Fibroblast of the conjunctiva (primary cell): ENCODE data around the gene WDR88.
"Not testable (repeated sequence)": the region's sequence is repeated elsewhere in the genome, so short reads cannot be mapped to it uniquely, and the experiment has no call there.

Experiments used
- DNase-seq: peaks from one replicate; pipeline ENCODE4 v3.0.0-alpha.2; 2010; ENCODE audit warnings: low read depth

WDR88 gene

DNA sequence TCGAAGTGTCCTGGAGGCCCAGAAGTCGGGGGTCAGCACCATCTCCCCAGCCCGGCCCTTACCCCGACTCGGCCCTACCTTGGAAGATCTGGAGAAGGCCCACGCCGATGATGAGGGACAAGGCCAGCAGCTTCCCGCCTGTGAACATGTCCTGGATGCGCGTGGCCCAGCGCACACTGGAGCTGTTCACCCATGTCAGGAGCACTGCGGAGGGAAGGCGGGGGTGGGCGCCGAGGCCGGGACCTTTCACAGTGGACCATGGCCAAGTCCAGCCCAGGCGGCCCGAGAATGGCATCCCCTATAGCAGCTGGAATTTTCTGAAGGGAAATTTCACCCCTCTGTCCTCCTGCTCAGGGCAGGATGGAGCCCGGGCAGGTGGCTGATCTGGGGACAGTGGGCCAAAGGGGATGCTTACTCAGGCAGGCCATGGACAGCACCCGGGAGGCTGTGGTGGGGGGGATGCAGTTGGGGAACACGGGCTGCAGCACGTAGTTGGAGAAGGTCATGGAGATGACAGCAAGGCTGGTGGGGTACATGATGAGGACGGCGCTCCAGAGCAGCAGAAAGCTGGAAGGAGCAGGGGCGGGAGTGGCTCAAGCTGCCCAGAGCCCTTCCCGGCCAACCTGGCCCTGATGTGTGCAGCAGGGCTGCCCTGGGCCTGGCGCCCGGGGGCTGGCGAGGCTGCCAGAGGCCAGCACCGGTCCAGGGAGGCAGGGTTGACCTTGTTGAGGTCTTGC is 80.7 kb downstream of the WDR88 start:
- no peak for DNase-seq

GRCh38 chr19:33214596-33214995 is 82.7 kb downstream of the WDR88 start:
- no peak for DNase-seq

DNA sequence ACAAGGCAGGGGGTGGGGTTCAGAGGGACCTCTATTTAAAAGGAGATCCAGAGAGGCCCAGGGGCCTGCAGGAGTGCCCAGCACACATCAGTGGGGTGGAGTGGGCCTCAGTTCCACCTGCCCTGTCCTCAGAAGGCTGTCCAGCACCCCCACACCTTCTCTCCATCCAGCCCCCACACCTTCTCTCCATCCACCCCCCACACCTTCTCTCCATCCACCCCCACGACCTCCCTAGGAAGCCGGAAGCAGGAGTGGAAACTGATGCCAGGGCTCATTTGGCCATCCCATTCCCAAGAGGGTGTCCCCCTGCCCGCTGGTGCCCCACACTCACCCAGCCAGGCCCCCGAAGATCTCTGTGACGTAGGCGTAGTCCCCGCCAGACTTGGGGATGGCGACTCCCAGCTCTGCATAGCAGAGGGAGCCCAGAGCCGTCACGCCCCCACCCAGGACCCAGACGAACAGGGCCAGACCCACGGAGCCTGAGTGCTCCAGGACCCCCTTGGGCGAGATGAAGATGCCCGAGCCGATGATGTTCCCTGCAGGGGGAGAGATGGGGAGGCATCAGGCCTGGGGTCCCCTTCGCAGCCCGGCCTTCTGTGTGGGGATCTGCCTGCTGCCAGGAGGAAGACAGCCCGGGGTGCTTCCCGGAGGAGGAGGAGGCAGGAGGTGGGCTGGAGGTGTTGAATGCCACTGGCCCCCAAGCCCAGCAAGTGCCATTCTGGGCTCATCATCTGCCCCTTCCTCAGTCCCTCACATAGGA is 83.7 kb downstream of the WDR88 start:
- DNase-seq, result no peak

DNA sequence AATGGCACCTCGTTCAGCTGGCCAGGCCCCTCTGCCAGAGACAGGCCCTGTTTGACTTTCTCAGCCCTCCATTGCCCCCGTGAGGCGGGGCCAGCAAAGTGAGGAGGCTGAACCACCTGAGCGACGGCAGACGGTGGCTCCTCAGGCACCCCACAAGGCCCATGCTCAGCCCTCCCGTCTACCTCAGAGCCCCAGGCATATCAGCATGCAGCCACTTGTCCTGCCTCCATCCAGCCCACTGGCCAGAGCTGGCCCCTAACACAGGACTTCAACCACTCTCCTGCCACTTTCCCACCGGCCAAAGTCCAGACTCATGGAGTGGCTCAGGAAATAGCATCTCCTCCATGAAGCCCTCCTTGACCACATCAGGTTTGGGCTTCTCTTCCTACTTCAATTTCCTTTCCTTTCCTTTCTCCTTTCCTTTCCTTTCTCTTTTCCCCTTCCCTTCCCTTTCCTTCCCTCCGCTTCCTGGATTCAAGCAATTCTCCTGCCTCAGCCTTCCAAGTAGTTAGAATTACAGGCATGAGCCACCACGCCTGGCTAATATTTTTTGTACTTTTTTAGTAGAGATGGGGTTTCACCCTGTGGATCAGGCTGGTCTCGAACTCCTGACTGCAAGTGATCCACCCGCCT is 84.4 kb downstream of the WDR88 start:
- no peak for DNase-seq

DNA sequence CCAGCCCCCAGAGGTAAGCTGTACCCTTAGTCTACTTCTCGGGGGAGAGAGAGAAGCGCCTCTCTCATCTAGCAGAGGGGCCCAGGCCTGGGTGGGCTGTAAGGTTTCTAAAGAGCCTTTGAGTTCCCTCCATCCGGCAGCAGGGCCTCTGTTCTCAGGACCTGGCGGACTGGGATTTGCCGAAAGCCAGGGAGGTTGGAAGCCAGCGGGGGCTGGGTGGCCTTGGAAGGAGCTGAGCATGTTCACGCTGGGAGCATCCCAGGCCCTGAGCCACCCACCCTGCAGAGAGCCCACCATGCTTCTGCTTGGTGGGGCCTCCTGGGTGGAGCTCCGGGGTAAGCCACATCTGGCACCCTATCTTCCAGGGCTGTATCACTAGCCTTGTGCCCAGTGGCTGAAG is 86.0 kb downstream of the WDR88 start:
- no peak for DNase-seq

DNA sequence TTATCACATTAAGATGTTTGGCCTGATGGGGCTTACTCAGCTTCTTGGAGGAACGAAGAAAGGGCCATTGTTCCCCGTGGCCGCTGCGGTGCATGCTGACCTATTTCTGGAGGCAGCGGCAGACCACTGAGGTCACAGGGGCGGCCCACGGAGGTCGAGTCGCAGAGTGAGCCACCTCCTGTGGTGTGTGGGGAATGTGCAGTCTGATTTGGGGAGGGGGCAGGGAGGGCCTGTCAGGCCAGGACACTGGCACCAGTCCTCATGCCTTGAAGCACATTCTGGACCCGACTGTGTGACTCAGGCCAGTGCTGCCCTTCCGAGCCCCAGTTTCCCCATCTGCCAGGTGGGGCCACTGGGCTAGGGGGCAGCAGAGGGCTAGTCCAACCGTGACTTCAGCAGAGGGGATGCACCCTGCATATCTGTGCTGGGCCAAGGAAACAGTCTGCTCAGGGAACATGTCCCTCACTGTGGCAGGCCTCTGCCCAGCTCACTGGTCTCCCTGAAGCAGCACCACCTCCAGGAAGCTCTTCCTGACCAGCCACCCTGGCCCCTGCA is 87.4 kb downstream of the WDR88 start:
- no peak for DNase-seq

- DNase-seq, result no peak
These were observed 88.2 kb downstream of the WDR88 start for GRCh38 chr19:33220115-33220514.

GRCh38 chr19:33220735-33221134 is 88.8 kb downstream of the WDR88 start:
- no peak for DNase-seq

- DNase-seq, result no peak
These were observed 89.7 kb downstream of the WDR88 start for GRCh38 chr19:33221638-33222037.

DNA sequence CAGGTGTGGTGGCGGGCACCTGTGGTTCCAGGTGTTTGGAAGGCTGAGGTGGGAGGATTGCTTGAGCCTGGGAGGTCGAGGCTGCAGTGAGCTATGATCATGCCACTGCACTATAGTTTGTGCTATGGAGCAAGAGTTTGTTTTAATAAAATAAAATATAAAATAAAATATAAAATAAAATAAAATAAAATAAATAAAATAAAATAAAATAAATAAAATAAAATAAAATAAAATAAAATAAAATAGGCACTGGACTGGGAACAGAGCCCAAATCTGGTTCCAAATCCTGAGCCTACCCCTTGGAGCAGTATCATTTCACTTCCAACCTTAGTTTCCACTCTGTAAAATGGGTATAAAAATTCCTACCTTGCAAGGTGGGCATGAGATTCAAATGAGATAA is 90.3 kb downstream of the WDR88 start:
- not testable (repeated sequence) for DNase-seq

- no peak for DNase-seq
These were observed 93.0 kb downstream of the WDR88 start for GRCh38 chr19:33224694-33225457.
